ACC112 (cell line): Measurements from ENCODE around the gene TTC33.
A peak's percentile ranks its signal among the peaks of the same experiment; 100 is the strongest.
"Not testable (repeated sequence)": the region's sequence is repeated elsewhere in the genome, so short reads cannot be mapped to it uniquely, and the experiment has no call there.

Source experiments
- H2AFZ ChIP-seq: fragments of 200-600 bp; sonication (generic); one replicate; pipeline ENCODE4 v1.6.0; 2017; ENCODE audit warnings: antibody characterized with exemption, low read length; ENCODE audit not compliant: unreplicated experiment
- H3K27ac ChIP-seq: fragments of 200-600 bp; sonication (generic); 2 replicates; pipeline ENCODE4 v1.5.1; 2014; ENCODE audit warnings: low read depth, mild to moderate bottlenecking, antibody characterized with exemption, low read length, moderate library complexity
- H3K27me3 ChIP-seq: fragments of 200-600 bp; sonication (generic); 2 replicates; pipeline ENCODE4 v1.6.1; 2014; ENCODE audit warnings: mild to moderate bottlenecking, antibody characterized with exemption, low read length, moderate library complexity, mixed read lengths; ENCODE audit not compliant: insufficient read depth
- H3K36me3 ChIP-seq: fragments of 200-600 bp; sonication (generic); 2 replicates; pipeline ENCODE4 v1.6.1; 2016; ENCODE audit warnings: mild to moderate bottlenecking, antibody characterized with exemption, low read length, moderate library complexity, mixed read lengths; ENCODE audit not compliant: insufficient read depth
- H3K4me1 ChIP-seq: fragments of 200-600 bp; sonication (generic); one replicate; pipeline ENCODE4 v1.6.1; 2016; ENCODE audit warnings: low read length, mixed read lengths; ENCODE audit not compliant: insufficient read depth, unreplicated experiment, control insufficient read depth
- H3K4me3 ChIP-seq: fragments of 200-600 bp; sonication (generic); 2 replicates; pipeline ENCODE4 v1.5.1; 2014; ENCODE audit warnings: mild to moderate bottlenecking, low read depth, low read length
- H3K79me2 ChIP-seq: fragments of 200-600 bp; sonication (generic); one replicate; pipeline ENCODE4 v1.6.0; 2016; ENCODE audit warnings: low read length; ENCODE audit not compliant: control insufficient read depth, unreplicated experiment, insufficient read depth

TTC33 gene

DNA sequence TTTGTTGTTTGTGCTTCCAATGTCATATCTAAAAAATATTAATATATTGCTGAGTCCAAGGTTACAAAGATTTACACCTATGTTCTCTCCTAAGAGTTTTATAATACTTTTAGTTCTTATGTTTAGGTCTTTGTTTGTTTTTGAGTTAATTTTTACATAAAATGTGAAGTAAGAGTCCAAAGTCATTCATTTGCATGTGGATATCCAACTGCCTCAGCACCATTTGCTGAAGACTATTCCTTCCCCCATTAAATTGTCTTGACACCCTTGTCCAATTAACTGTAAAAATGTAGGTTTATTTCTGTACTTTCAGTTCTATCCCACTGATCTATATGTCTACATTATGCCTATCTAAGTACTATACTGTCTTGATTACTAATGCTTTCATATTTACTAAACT is 35.7 kb downstream of the TTC33 start:
- peaks cover 19% of the 10 kb centered on the region for H3K4me1 ChIP-seq
- H3K79me2 ChIP-seq = no peaks in the 10 kb centered on the region
- H3K4me3 ChIP-seq = no peak overlapping the region
- no peaks in the 10 kb centered on the region for H3K27me3 ChIP-seq
- H2AFZ ChIP-seq = no peak overlapping the region
- H3K27ac ChIP-seq = no peak overlapping the region
- H3K36me3 ChIP-seq = peaks cover 18% of the 10 kb centered on the region

DNA sequence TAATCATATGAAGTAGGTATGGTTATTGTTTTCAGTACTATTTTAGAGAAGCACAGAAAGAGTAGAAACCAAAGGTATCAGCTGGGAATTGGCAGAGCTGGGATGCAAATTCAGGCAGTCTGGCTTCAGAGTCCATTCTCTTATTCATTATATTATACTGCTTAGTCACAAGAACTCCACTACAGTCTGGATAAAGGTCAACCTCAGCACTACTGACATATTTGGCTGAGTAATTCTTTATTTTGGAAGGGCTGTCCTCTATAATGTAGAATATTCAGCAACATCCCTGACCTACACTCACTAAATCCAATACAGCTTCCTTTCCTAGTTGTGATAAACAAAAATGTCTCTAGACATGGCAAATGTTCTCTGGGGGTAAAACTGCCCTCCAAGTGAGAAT is 38.5 kb downstream of the TTC33 start:
- Histone ChIP-seq H2AFZ (no peak overlapping the region), H3K79me2 (no peaks in the 10 kb centered on the region), H3K27me3 (no peaks in the 10 kb centered on the region), H3K4me3 (no peak overlapping the region), H3K4me1 (peaks cover 21% of the 10 kb centered on the region), H3K36me3 (peaks cover 14% of the 10 kb centered on the region), H3K27ac (peak overlapping the region; percentile 43; the same call in 1 of the 2 replicates)

DNA sequence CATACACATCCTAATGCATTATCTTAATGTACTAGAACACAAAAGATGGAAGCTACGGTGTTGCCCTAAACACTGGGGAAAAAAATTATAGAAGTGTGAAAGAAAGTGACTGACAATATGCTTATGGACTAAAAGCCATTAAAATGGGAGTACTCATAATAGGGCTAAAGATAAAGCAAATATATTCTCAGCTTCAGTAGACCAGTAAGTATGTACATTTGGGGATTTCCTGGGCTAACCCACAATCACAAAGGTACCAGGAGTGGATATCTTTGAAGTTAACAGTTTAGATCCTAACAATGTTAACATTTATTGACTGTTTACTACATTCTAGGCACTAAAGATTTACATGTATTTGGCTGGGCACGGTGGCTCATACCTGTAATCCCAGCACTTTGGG is 39.2 kb downstream of the TTC33 start:
- no peak overlapping the region for H3K27ac ChIP-seq
- H3K36me3 ChIP-seq = peaks cover 15% of the 10 kb centered on the region
- no peak overlapping the region for H2AFZ ChIP-seq
- H3K27me3 ChIP-seq = no peaks in the 10 kb centered on the region
- no peaks in the 10 kb centered on the region for H3K79me2 ChIP-seq
- H3K4me1 ChIP-seq = peaks cover 21% of the 10 kb centered on the region
- H3K4me3 ChIP-seq = no peak overlapping the region

DNA sequence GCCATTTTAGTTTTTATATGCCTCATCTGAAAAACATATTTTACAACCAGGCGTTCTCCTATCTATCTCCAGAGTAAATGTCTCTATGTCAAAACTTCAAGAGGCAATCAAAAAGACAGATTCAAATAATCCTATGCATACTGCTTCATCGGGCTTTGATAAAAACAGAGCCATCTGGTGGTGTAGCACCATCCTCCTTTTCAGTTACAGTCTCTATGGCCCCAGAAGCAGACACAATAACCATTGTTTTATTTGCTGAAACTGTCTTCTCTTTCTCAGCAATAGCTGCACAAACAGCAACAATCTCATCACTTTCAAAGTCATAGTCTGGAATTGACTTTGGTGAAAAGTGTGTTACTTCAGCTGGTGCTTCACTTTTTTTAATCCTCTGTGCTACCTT is 39.8 kb downstream of the TTC33 start:
- Histone ChIP-seq H3K4me1 (peaks cover 21% of the 10 kb centered on the region), H3K27me3 (no peaks in the 10 kb centered on the region), H3K79me2 (no peaks in the 10 kb centered on the region), H3K27ac (no peak overlapping the region), H3K36me3 (peaks cover 15% of the 10 kb centered on the region), H3K4me3 (no peak overlapping the region), H2AFZ (no peak overlapping the region)

DNA sequence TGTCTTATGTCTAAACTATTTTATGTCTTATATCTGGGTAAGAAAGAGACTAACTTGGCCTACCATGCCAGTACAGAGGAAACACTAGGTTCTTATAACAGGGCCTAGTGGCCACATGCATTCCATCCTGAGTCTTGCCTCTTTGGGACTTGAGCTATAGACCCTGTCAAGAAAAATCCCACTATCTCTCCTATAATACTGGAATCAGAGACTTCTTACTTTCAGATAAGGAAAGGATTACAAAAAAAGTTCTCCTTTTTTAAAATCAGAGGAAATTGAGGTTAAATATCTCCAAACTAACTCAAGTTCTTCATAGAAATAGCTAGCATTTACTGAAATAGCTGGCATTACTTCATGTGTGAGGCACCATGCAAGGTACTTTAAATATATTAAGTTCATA is 41.8 kb downstream of the TTC33 start:
- Histone ChIP-seq H3K36me3 (peaks cover 11% of the 10 kb centered on the region), H3K27me3 (no peaks in the 10 kb centered on the region), H3K27ac (no peak overlapping the region), H3K4me3 (no peak overlapping the region), H3K4me1 (peaks cover 21% of the 10 kb centered on the region), H3K79me2 (no peaks in the 10 kb centered on the region), H2AFZ (no peak overlapping the region)

DNA sequence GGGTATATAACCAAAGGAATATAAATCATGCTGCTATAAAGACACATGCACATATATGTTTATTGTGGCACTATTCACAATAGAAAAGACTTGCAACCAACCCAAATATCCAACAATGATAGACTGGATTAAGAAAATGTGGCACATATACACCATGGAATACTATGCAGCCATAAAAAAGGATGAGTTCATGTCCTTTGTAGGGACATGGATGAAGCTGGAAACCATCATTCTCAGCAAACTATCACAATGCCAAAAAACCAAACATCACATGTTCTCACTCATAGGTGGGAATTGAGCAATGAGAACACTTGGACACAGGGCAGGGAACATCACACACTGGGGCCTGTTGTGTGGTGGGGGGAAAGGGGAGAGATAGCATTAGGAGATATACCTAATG is 45.2 kb downstream of the TTC33 start:
- H3K36me3 ChIP-seq = not testable (repeated sequence)

DNA sequence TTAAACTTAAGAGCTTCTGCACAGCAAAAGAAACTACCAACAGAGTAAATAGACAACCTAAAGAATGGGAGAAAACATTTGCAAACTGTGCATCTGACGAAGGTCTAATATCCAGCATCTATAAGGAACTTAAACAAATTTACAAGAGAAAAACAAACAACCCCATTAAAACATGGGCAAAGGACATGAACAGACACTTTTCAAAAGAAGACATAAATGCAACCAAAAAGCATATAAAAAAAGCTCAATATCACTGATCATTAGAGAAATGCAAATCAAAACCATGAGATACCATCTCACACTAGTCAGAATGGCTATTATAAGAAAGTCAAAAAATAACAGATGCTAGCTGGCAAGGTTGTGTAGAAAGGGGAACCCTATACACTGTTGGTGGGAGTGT is 50.3 kb downstream of the TTC33 start:
- not testable (repeated sequence) for H2AFZ ChIP-seq, H3K4me3 ChIP-seq, H3K4me1 ChIP-seq, H3K79me2 ChIP-seq, H3K36me3 ChIP-seq, H3K27ac ChIP-seq, H3K27me3 ChIP-seq

More for the DNA sequence above, 45.2 kb downstream of the TTC33 start:
- H3K4me3 ChIP-seq, H3K4me1 ChIP-seq, H2AFZ ChIP-seq, H3K27me3 ChIP-seq, H3K27ac ChIP-seq, H3K79me2 ChIP-seq: not testable (repeated sequence)

DNA sequence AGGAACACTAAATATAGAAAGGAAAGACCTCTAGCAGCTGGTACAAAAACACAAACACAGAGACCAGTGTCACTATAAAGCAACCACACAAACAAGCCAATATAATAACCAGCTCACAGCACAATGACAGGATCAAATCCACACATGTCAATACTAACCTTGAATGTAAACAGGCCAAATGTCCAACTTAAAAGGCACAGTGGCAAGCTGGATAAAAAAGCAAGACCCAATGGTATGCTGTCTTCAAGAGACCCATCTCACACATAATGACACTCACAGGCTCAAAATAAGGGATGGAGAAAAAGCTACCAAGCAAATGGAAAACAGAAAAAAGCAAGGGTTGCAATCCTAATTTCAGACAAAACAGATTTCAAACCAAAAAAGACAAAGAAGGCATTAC is 53.7 kb downstream of the TTC33 start:
- H3K27ac ChIP-seq, H3K4me3 ChIP-seq, H3K36me3 ChIP-seq, H2AFZ ChIP-seq, H3K4me1 ChIP-seq, H3K27me3 ChIP-seq, H3K79me2 ChIP-seq: not testable (repeated sequence)

DNA sequence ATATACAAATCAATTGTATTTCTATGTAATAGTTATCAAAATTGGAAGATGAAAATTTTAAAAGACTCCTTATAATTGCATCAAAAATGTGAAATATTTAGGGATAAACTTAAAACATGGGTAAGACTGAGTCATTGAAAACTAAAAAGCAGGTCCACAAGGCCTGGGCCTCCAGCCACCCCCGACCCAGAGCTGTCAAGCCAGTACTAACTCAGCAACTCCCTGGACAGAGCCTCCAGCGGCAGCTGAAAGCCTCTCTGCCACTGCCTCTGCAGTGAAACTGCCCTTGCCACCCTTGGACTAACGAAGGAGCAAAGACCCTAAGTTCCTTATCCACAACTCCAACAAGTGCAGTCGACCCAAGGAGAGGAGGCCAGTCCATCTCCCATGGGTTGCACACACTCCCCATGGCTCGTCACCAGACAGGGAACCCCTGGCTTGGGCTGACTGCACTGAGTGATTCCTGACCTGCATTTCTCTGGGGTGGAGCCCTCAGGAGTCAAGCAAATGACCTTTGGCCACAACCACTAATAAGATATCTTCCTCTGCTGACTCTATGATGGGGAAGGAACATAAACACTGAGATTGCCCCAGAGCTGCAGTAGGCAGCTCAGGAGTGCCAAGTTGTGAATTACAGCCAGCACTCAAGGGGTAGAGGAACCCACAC is 55.5 kb downstream of the TTC33 start:
- Histone ChIP-seq H3K79me2 (no peaks in the 10 kb centered on the region), H3K36me3 (peaks cover 4% of the 10 kb centered on the region), H3K4me3 (no peak overlapping the region), H3K27me3 (no peaks in the 10 kb centered on the region), H3K4me1 (no peaks in the 10 kb centered on the region), H2AFZ (no peak overlapping the region), H3K27ac (no peak overlapping the region)

DNA sequence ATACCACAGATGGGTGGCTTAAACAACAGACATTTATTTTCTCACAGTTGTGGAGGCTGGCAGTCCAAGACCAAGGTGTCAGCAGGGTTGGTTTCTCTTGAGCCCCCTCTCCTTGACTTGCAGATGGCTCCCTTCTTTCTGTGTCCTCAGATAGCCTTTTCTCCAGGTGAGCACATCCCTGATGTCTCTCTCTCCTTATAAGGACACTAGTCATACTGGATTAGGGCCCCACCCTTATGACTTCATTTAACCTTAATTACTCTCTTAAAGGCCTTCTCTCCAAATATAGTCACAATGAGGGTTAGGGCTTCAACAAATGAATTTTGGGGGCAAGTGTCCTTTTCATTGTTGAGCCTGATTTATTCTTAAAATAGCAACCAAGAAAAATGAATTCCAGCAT is 61.3 kb downstream of the TTC33 start:
- H3K36me3 ChIP-seq = peaks cover 24% of the 10 kb centered on the region
- no peak overlapping the region for H3K4me3 ChIP-seq
- H3K27me3 ChIP-seq = no peaks in the 10 kb centered on the region
- H3K27ac ChIP-seq = no peak overlapping the region
- no peak overlapping the region for H2AFZ ChIP-seq
- peaks cover 8% of the 10 kb centered on the region for H3K4me1 ChIP-seq
- peaks cover 17% of the 10 kb centered on the region for H3K79me2 ChIP-seq

DNA sequence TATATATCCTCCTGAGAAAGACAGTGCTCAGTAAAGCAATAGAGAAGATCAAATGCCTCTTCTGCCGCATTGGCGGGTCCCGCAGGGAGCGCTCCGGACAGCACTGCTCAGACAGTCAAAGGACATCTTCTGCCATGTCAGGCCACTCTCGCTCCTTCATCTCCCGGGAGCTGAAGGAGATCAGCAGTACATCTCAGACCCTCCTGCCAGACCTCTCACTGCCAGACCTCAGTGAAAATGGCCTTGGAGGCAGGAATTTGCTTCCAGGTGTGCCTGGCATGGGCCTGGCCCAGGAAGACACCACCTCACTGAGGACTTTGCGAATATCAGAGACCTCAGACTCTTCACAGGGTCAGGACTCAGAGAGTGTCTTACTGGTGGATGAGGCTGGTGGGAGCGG is 63.9 kb downstream of the TTC33 start:
- peaks cover 29% of the 10 kb centered on the region for H3K4me1 ChIP-seq
- H3K36me3 ChIP-seq = peaks cover 24% of the 10 kb centered on the region
- peaks cover 37% of the 10 kb centered on the region for H3K79me2 ChIP-seq
- no peaks in the 10 kb centered on the region for H3K27me3 ChIP-seq
- H2AFZ ChIP-seq = no peak overlapping the region
- H3K27ac ChIP-seq = no peak overlapping the region
- H3K4me3 ChIP-seq = no peak overlapping the region
